Astrocyte (in vitro differentiated cells and primary cell): ENCODE results near the gene AFF4.

Experiments
- EZH2 ChIP-seq: IDR thresholded peaks from 2 replicates; pipeline ENCODE4 v1.6.1; 2012; ENCODE audit warnings: mild to moderate bottlenecking, low read length, inconsistent platforms; ENCODE audit not compliant: insufficient read depth
- TF ChIP-seq, protein P1 (sequence below): IDR thresholded peaks from 2 replicates; pipeline ENCODE4 v1.5.1; 2011; ENCODE audit warnings: low read depth, mild to moderate bottlenecking, inconsistent platforms, low read length, moderate library complexity; ENCODE audit not compliant: insufficient read depth

DNA sequence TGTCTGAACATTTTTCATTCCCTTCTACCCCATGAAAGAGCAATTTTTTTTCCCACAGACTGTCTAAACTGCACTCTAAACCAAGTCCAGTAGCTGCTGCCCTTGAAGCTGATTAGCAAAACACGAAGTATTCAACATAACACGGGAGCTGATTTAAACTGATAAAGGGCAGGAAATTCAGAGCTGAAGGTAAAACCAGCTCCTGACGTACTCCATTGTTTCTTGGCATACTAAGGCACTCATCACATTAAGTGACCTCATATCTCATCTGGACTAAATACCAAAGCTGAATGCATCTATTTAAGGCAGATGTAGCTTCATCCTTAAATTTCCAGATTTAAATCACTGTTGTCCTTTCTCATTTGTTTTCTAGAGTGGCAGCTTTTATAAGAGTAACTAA is 109.1 kb downstream of the AFF4 start:
- TF ChIP-seq, protein P1, sequence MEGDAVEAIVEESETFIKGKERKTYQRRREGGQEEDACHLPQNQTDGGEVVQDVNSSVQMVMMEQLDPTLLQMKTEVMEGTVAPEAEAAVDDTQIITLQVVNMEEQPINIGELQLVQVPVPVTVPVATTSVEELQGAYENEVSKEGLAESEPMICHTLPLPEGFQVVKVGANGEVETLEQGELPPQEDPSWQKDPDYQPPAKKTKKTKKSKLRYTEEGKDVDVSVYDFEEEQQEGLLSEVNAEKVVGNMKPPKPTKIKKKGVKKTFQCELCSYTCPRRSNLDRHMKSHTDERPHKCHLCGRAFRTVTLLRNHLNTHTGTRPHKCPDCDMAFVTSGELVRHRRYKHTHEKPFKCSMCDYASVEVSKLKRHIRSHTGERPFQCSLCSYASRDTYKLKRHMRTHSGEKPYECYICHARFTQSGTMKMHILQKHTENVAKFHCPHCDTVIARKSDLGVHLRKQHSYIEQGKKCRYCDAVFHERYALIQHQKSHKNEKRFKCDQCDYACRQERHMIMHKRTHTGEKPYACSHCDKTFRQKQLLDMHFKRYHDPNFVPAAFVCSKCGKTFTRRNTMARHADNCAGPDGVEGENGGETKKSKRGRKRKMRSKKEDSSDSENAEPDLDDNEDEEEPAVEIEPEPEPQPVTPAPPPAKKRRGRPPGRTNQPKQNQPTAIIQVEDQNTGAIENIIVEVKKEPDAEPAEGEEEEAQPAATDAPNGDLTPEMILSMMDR: no peak
- TF ChIP-seq EZH2: no peak
